Loucy (cell line): ENCODE results near the gene EIF2D.
"Not testable (repeated sequence)": the region's sequence is repeated elsewhere in the genome, so short reads cannot be mapped to it uniquely, and the experiment has no call there.

Experiments
- H2AFZ ChIP-seq: fragments of 200-600 bp; sonication (generic); 2 replicates; pipeline ENCODE4 v1.6.0; 2016; ENCODE audit warnings: antibody characterized with exemption, mild to moderate bottlenecking, low read length, moderate library complexity
- H3F3A ChIP-seq: fragments of 200-600 bp; 2 replicates; pipeline ENCODE4 v1.6.0; 2016; ENCODE audit warnings: antibody characterized with exemption, low read depth, mild to moderate bottlenecking
- H3K27me3 ChIP-seq: fragments of 200-600 bp; sonication (generic); 2 replicates; pipeline ENCODE4 v1.6.1; 2014; ENCODE audit warnings: low read length, mild to moderate bottlenecking; ENCODE audit not compliant: insufficient read depth, poor library complexity, severe bottlenecking
- H3K36me3 ChIP-seq: fragments of 200-600 bp; sonication (generic); 2 replicates; pipeline ENCODE4 v1.6.1; 2016; ENCODE audit warnings: low read length; ENCODE audit not compliant: insufficient read depth
- H3K4me1 ChIP-seq: fragments of 200-600 bp; sonication (generic); 2 replicates; pipeline ENCODE4 v1.5.1; 2014; ENCODE audit warnings: low read length, mild to moderate bottlenecking; ENCODE audit not compliant: insufficient read depth, poor library complexity, severe bottlenecking
- H3K4me2 ChIP-seq: fragments of 200-600 bp; sonication (generic); 2 replicates; pipeline ENCODE4 v1.6.0; 2014; ENCODE audit warnings: antibody characterized with exemption, low read length, low read depth, mild to moderate bottlenecking; ENCODE audit not compliant: poor library complexity, severe bottlenecking
- H3K4me3 ChIP-seq: fragments of 200-600 bp; sonication (generic); 2 replicates; pipeline ENCODE4 v1.5.1; 2014; ENCODE audit warnings: low read length, mild to moderate bottlenecking, mixed read lengths; ENCODE audit not compliant: poor library complexity, severe bottlenecking
- H3K79me2 ChIP-seq: fragments of 200-600 bp; sonication (generic); 2 replicates; pipeline ENCODE4 v1.6.1; 2014; ENCODE audit warnings: low read length; ENCODE audit not compliant: insufficient read depth
- H3K9ac ChIP-seq: fragments of 200-600 bp; sonication (generic); 2 replicates; pipeline ENCODE4 v1.6.0; 2014; ENCODE audit warnings: mild to moderate bottlenecking, low read depth, low read length, moderate library complexity; ENCODE audit not compliant: poor library complexity, severe bottlenecking
- H3K9me2 ChIP-seq: fragments of 200-600 bp; sonication (generic); replicated peaks from 2 replicates; pipeline ENCODE4 v1.6.1; 2016; ENCODE audit warnings: low read depth, low read length, mixed read lengths
- H3K9me3 ChIP-seq: fragments of 200-600 bp; sonication (generic); 2 replicates; pipeline ENCODE4 v1.6.1; 2014; ENCODE audit warnings: mild to moderate bottlenecking, antibody characterized with exemption, low read length, low read depth; ENCODE audit not compliant: insufficient read depth
- H4K20me1 ChIP-seq: fragments of 200-600 bp; sonication (generic); 2 replicates; pipeline ENCODE4 v1.6.0; 2014; ENCODE audit warnings: antibody characterized with exemption, low read length, mild to moderate bottlenecking; ENCODE audit not compliant: insufficient read depth, poor library complexity, severe bottlenecking
- EZH2phosphoT487 ChIP-seq: fragments of 200-600 bp; IDR thresholded peaks from 2 replicates; pipeline ENCODE4 v1.6.1; 2018; ENCODE audit warnings: antibody characterized with exemption, mild to moderate bottlenecking, moderate library complexity, borderline replicate concordance
- TF ChIP-seq, protein P1 (sequence below): fragments of 200-600 bp; sonication (generic); conservative IDR thresholded peaks from 2 replicates; pipeline ENCODE4 v1.5.1; 2014; ENCODE audit warnings: mild to moderate bottlenecking, antibody characterized with exemption, low read length

The EIF2D gene

DNA sequence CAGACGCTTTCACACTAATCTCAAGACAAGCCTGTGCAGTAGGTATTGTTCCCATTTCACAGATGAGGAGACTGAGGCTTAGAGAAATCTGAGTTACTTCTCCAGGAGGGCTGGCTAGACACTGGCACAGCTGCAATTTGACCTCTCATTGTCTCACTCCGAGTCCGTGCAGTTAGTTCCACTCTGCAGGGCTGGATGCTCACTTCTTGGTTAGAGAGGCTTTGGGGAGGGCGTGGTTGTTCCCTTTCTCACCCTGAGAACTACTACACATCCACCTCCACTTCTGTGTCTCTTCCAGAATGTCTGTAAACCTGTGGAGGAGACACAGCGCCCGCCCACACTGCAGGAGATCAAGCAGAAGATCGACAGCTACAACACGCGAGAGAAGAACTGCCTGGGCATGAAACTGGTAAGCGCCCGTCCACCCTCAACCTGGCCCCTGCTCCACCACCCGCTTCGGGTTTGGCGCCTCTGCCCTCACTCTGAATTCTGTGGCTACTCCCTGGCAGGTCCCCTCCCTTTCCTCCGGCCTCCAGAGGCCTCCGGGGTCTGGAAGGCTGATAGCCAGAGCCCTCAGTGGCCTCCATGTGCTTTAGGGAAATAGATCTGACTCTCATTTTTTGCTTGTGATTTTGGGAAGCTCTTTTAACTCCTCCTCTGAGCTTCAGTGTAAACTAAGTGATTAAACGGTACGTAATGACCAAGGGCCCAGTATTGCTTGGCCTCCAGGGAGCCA lies 29.1 kb downstream of the EIF2D start:
- H3K9me3 ChIP-seq: no peaks in the 10 kb centered on the region
- no peaks in the 10 kb centered on the region for H3K9me2 ChIP-seq
- TF ChIP-seq, protein P1, sequence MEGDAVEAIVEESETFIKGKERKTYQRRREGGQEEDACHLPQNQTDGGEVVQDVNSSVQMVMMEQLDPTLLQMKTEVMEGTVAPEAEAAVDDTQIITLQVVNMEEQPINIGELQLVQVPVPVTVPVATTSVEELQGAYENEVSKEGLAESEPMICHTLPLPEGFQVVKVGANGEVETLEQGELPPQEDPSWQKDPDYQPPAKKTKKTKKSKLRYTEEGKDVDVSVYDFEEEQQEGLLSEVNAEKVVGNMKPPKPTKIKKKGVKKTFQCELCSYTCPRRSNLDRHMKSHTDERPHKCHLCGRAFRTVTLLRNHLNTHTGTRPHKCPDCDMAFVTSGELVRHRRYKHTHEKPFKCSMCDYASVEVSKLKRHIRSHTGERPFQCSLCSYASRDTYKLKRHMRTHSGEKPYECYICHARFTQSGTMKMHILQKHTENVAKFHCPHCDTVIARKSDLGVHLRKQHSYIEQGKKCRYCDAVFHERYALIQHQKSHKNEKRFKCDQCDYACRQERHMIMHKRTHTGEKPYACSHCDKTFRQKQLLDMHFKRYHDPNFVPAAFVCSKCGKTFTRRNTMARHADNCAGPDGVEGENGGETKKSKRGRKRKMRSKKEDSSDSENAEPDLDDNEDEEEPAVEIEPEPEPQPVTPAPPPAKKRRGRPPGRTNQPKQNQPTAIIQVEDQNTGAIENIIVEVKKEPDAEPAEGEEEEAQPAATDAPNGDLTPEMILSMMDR: no peak
- TF ChIP-seq EZH2phosphoT487: no peak
- no peak overlapping the region for H2AFZ ChIP-seq
- no peaks in the 10 kb centered on the region for H3K4me1 ChIP-seq
- H3K36me3 ChIP-seq: peaks cover 81% of the 10 kb centered on the region; the same call in 1 of the 2 replicates
- no peaks in the 10 kb centered on the region for H3K27me3 ChIP-seq
- no peaks in the 10 kb centered on the region; the same call in 1 of the 2 replicates for H3F3A ChIP-seq
- H4K20me1 ChIP-seq: peaks cover 33% of the 10 kb centered on the region
- no peak overlapping the region for H3K4me3 ChIP-seq
- peaks cover 49% of the 10 kb centered on the region for H3K79me2 ChIP-seq
- H3K9ac ChIP-seq: no peak overlapping the region
- H3K4me2 ChIP-seq: no peak overlapping the region

DNA sequence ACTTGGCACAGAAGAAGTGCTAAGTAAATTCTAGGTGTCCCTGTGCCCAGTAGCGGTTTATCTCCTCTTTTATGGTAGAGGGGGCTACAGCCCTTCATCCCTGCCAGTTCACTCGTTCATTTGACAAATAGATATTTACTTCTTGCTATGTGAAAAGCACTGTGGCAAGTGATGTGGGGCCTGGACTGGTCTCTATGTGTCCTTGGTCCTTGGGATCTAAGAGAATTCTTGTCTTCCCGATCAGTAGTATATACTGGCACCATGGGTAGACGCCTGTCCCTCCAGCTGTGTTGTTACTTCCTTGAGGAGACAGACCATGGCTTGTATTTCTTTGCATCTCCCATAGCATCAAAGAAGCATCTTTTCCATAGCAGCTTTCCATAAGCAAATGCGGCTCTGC lies 29.7 kb downstream of the EIF2D start:
- H2AFZ ChIP-seq: no peak overlapping the region
- H3K4me2 ChIP-seq: no peak overlapping the region
- peaks cover 77% of the 10 kb centered on the region; the same call in 1 of the 2 replicates for H3K36me3 ChIP-seq
- no peaks in the 10 kb centered on the region; the same call in 1 of the 2 replicates for H3F3A ChIP-seq
- H4K20me1 ChIP-seq: peaks cover 36% of the 10 kb centered on the region
- H3K9me3 ChIP-seq: no peaks in the 10 kb centered on the region
- H3K79me2 ChIP-seq: peaks cover 55% of the 10 kb centered on the region
- H3K9ac ChIP-seq: no peak overlapping the region
- H3K27me3 ChIP-seq: no peaks in the 10 kb centered on the region
- no peaks in the 10 kb centered on the region for H3K9me2 ChIP-seq
- no peaks in the 10 kb centered on the region for H3K4me1 ChIP-seq
- TF ChIP-seq, protein P1: no peak
- no peak for TF ChIP-seq EZH2phosphoT487
- no peak overlapping the region for H3K4me3 ChIP-seq

DNA sequence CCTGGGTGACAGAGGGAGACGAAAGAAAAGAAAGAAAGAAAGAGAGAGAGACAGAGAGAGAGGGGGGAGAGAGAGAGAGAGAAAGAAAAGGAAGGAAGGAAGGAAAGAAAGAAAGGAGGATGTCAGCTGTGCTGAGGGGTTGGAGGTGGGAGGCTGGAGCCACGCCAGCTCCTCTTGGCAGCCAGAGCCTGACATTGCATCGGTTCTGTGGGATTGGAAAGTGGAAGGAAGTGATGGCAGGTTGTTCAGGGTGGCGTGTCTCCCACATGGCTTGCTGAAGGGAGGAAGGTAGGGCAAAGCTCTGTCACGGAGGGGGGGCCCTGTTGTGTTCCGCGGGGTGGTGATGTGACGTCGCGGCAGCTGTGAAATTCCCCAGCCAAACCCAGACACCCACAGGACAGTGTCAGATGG lies 30.7 kb downstream of the EIF2D start:
- H3K36me3 ChIP-seq: peaks cover 72% of the 10 kb centered on the region; the same call in 1 of the 2 replicates
- no peak for TF ChIP-seq EZH2phosphoT487
- TF ChIP-seq, protein P1: no peak

DNA sequence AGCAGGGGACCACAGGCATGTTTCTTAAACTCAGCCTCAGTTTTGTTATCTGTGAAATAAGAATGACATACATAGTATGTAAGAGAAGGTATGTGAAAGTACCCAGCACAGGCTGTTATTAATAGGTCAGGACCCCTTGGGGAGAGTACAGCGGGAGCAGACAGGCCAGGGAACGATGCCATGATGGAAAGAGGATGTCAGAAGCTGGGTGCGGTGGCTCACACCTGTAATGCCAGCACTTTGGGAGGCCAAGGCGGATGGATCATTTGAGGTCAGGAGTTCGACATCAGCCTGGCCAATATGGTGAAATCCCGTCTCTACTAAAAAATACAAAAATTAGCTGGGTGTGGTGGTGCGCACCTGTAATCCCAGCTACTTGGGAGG lies 31.2 kb downstream of the EIF2D start:
- not testable (repeated sequence) for H3K9me2 ChIP-seq, H2AFZ ChIP-seq, H3K27me3 ChIP-seq, H3K9me3 ChIP-seq, H3K4me1 ChIP-seq, H3K4me2 ChIP-seq, H3K4me3 ChIP-seq, H3F3A ChIP-seq, H3K9ac ChIP-seq
- Histone ChIP-seq H3K36me3 (peaks cover 68% of the 10 kb centered on the region; the same call in 1 of the 2 replicates), H4K20me1 (peaks cover 45% of the 10 kb centered on the region), H3K79me2 (peaks cover 70% of the 10 kb centered on the region)

More for the DNA sequence above, 30.7 kb downstream of the EIF2D start:
- Histone ChIP-seq H3K4me1 (no peaks in the 10 kb centered on the region), H3K79me2 (peaks cover 65% of the 10 kb centered on the region), H4K20me1 (peaks cover 40% of the 10 kb centered on the region), H3K4me2 (no peak overlapping the region), H3K27me3 (no peaks in the 10 kb centered on the region), H3F3A (no peaks in the 10 kb centered on the region; the same call in 1 of the 2 replicates), H3K9ac (no peak overlapping the region), H3K9me3 (no peaks in the 10 kb centered on the region), H3K9me2 (no peaks in the 10 kb centered on the region), H2AFZ (no peak overlapping the region), H3K4me3 (no peak overlapping the region)
